KMS-11 (cell line): ENCODE measurements around the gene DNM1L.
"Not testable (repeated sequence)": the region's sequence is repeated elsewhere in the genome, so short reads cannot be mapped to it uniquely, and the experiment has no call there.

Experiments
- H2AFZ ChIP-seq: fragments of 200-600 bp; sonication (generic); 2 replicates; pipeline ENCODE4 v1.6.1; 2016; ENCODE audit warnings: antibody characterized with exemption, mixed run types, low read depth
- H3K27ac ChIP-seq: fragments of 200-600 bp; sonication (generic); 2 replicates; pipeline ENCODE4 v1.6.1; 2016; ENCODE audit warnings: mild to moderate bottlenecking, mixed run types
- H3K27me3 ChIP-seq: fragments of 200-600 bp; sonication (generic); 2 replicates; pipeline ENCODE4 v1.6.1; 2017; ENCODE audit warnings: mild to moderate bottlenecking, low read depth, mixed run types, moderate library complexity; ENCODE audit not compliant: insufficient read depth
- H3K36me3 ChIP-seq: fragments of 200-600 bp; sonication (generic); 2 replicates; pipeline ENCODE4 v1.6.1; 2017; ENCODE audit warnings: mild to moderate bottlenecking, mixed run types; ENCODE audit not compliant: insufficient read depth
- H3K4me1 ChIP-seq: fragments of 200-600 bp; sonication (generic); 2 replicates; pipeline ENCODE4 v1.6.1; 2016; ENCODE audit warnings: mild to moderate bottlenecking, low read depth, mixed run types; ENCODE audit not compliant: poor library complexity, severe bottlenecking
- H3K4me2 ChIP-seq: fragments of 200-600 bp; sonication (generic); 2 replicates; pipeline ENCODE4 v1.7.0; 2016; ENCODE audit warnings: mild to moderate bottlenecking, mixed run types
- H3K4me3 ChIP-seq: fragments of 200-600 bp; sonication (generic); IDR thresholded peaks from 2 replicates; pipeline ENCODE4 v1.6.1; 2017; ENCODE audit warnings: low read depth, low read length, mixed read lengths; ENCODE audit not compliant: insufficient read depth
- H3K79me2 ChIP-seq: fragments of 200-600 bp; sonication (generic); 2 replicates; pipeline ENCODE4 v1.6.1; 2016; ENCODE audit warnings: low read depth, mixed run types; ENCODE audit not compliant: insufficient read depth
- H3K9ac ChIP-seq: fragments of 200-600 bp; sonication (generic); 2 replicates; pipeline ENCODE4 v1.6.1; 2016; ENCODE audit warnings: mild to moderate bottlenecking, mixed run types
- H4K20me1 ChIP-seq: fragments of 200-600 bp; sonication (generic); 2 replicates; pipeline ENCODE4 v1.6.1; 2016; ENCODE audit warnings: mild to moderate bottlenecking, mixed run types; ENCODE audit not compliant: insufficient read depth
- TF ChIP-seq, protein P1 (sequence below): fragments of 200-600 bp; sonication (generic); conservative IDR thresholded peaks from 2 replicates; pipeline ENCODE4 v1.6.1; 2017; ENCODE audit warnings: low read depth, mild to moderate bottlenecking, antibody characterized with exemption, low read length, moderate library complexity, mixed read lengths

Gene DNM1L

DNA sequence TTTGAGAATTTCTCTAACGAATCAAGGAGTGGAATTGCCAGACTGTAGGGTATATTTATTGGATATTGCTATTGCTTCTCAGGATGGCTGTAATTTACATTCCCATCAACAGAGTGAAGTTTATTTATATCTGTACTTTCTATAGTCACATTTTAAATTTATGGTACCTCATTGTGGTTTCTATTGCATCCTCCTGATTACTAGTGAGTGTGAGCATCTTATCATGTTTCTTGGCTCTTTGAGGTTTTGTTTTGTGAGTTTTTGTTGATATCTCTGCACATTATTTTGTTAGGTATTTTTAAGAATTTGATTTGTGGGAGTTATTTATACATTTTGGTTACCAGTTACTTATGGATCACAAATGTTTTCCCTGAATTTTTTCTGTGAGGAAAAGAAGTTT, 13.9 kb downstream of the DNM1L start:
- Histone ChIP-seq H4K20me1 (peaks cover 6% of the 10 kb centered on the region; the same call in 1 of the 2 replicates), H3K4me3 (no peak overlapping the region), H2AFZ (no peak overlapping the region), H3K27ac (no peak overlapping the region), H3K36me3 (no peaks in the 10 kb centered on the region), H3K9ac (no peak overlapping the region), H3K27me3 (no peaks in the 10 kb centered on the region), H3K4me1 (peaks cover 15% of the 10 kb centered on the region), H3K79me2 (peaks cover 96% of the 10 kb centered on the region), H3K4me2 (no peak overlapping the region)
- TF ChIP-seq, protein P1, sequence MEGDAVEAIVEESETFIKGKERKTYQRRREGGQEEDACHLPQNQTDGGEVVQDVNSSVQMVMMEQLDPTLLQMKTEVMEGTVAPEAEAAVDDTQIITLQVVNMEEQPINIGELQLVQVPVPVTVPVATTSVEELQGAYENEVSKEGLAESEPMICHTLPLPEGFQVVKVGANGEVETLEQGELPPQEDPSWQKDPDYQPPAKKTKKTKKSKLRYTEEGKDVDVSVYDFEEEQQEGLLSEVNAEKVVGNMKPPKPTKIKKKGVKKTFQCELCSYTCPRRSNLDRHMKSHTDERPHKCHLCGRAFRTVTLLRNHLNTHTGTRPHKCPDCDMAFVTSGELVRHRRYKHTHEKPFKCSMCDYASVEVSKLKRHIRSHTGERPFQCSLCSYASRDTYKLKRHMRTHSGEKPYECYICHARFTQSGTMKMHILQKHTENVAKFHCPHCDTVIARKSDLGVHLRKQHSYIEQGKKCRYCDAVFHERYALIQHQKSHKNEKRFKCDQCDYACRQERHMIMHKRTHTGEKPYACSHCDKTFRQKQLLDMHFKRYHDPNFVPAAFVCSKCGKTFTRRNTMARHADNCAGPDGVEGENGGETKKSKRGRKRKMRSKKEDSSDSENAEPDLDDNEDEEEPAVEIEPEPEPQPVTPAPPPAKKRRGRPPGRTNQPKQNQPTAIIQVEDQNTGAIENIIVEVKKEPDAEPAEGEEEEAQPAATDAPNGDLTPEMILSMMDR, result no peak

DNA sequence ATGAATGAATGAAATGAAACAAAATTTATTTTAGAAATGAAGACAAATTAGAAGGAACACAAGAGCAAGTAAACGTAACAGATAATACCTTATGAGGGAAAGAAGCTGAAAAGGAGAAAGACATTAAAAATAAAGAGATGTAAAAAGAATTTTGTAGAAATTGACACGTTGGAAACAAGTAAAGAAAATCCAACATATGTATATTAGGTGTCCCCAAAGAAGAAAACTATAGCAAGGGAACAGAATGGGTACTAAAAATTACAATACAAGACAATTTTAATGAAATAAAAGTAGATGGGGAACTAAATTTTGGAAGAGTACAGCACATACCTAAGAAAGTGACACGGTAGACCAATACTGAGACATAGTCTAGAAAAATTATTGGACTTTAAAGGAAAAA, 16.7 kb downstream of the DNM1L start:
- TF ChIP-seq, protein P1, result no peak
- no peaks in the 10 kb centered on the region for H3K36me3 ChIP-seq

DNA sequence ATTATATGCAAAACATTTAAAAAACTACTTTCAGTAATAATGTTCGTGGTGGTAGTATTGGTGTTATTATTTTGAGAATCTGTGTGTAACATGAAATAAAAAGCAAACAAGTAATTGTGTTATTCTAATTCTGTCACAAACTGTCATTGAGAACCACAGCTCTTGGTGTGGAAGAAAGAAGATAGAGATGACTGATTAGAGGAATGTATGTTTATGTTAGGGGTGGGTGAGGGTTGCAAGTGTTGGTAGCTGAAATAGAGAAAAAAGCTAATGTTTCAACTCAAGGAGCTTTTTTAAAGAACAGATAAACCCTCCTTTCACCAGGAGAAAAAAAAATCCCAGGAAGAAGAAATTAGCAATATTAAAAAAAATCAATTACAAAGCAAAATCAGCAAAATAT, 18.3 kb downstream of the DNM1L start:
- Histone ChIP-seq H3K4me3 (no peak overlapping the region), H4K20me1 (peaks cover 2% of the 10 kb centered on the region; the same call in 1 of the 2 replicates), H3K4me2 (no peak overlapping the region), H2AFZ (no peak overlapping the region), H3K79me2 (peaks cover 69% of the 10 kb centered on the region), H3K4me1 (peaks cover 10% of the 10 kb centered on the region), H3K27me3 (no peaks in the 10 kb centered on the region), H3K27ac (no peak overlapping the region), H3K9ac (no peak overlapping the region), H3K36me3 (no peaks in the 10 kb centered on the region)
- TF ChIP-seq, protein P1, result no peak

More for the DNA sequence above, 16.7 kb downstream of the DNM1L start:
- Histone ChIP-seq H3K4me2 (no peak overlapping the region), H3K27me3 (no peaks in the 10 kb centered on the region), H3K27ac (no peak overlapping the region), H4K20me1 (peaks cover 6% of the 10 kb centered on the region; the same call in 1 of the 2 replicates), H2AFZ (no peak overlapping the region), H3K4me3 (no peak overlapping the region), H3K9ac (no peak overlapping the region), H3K4me1 (peaks cover 15% of the 10 kb centered on the region), H3K79me2 (peaks cover 81% of the 10 kb centered on the region)

DNA sequence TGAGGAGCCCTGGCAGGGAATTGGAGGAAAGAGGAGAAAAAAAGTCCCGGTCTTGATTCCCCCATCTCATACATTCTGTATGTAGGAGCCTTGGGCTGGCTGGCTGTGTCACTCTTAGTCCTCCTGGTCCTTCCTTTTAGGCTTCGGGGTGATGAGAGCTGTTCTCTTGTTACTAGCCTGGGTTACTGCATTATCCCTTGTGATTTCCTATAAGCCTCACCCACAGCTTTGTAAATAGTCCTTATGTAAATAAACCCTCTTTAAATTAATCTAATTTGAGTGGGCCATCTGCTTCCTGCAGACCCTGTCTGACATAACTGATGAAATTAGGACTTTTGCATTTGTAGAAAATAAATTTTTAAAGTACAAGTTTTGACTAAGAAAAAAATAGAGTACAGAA, 19.2 kb downstream of the DNM1L start:
- Histone ChIP-seq H3K9ac (no peak overlapping the region), H4K20me1 (no peaks in the 10 kb centered on the region), H3K4me3 (no peak overlapping the region), H3K4me2 (no peak overlapping the region), H3K27me3 (no peaks in the 10 kb centered on the region), H3K4me1 (peaks cover 1% of the 10 kb centered on the region), H3K79me2 (peaks cover 61% of the 10 kb centered on the region), H2AFZ (no peak overlapping the region), H3K36me3 (no peaks in the 10 kb centered on the region), H3K27ac (no peak overlapping the region)
- TF ChIP-seq, protein P1, result no peak

DNA sequence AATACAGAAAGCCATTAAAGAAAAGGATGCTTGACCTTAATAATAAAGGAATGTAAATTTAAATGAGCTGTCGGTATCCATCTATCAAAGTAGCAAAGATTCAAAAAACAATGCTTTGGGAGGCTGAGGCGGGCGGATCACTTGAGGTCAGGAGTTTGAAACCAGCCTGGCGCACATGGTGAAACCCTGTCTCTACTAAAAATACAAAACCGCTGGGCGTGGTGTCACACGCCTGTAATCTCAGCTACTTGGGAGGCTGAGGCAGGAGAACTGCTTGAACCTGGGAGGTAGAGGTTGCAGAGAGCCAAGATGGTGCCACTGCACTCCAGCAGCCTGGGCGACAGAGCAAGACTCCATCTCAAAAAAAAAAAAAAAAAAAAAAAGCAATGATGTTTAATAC, 20.3 kb downstream of the DNM1L start:
- H3K79me2 ChIP-seq, result peaks cover 49% of the 10 kb centered on the region
- not testable (repeated sequence) for H4K20me1 ChIP-seq, H3K27ac ChIP-seq, H3K9ac ChIP-seq, H3K27me3 ChIP-seq, H3K4me1 ChIP-seq, H3K4me2 ChIP-seq, H2AFZ ChIP-seq, H3K36me3 ChIP-seq, H3K4me3 ChIP-seq
